Gastroesophageal sphincter (tissue), 4 donors: Measurements from ENCODE around the gene MTMR2. TPM values are rescaled to one million over a fixed set of nuclear protein-coding genes. Genes with fewer than 3 reads are reported as not detected.

Source experiments
- ATAC-seq: fragments of 150-250 bp; one replicate; pipeline ENCODE4 v1.9.1; 2016; ENCODE audit warnings: mild to moderate bottlenecking, moderate library complexity
- H3K27ac ChIP-seq, 4 donors: fragments of 200-600 bp; sonication (generic) in 3 of 4; 1 replicate in 3 of 4; 2 replicates in 1 of 4; pipeline ENCODE4 v1.5.1; 2016 to 2019
- H3K27me3 ChIP-seq: fragments of 200-600 bp; sonication (generic); one replicate; pipeline ENCODE4 v1.5.1; 2019
- H3K36me3 ChIP-seq, 2 donors: fragments of 200-600 bp; sonication (generic); one replicate each; pipeline ENCODE4 v1.5.1; 2019; ENCODE audit warnings: control low read depth in 1 of 2
- H3K4me1 ChIP-seq, 3 donors: fragments of 200-600 bp; sonication (generic); 1 replicate in 2 of 3; 2 replicates in 1 of 3; pipeline ENCODE4 v1.5.1; 2016 to 2019; ENCODE audit warnings: control low read depth in 2 of 3
- H3K4me3 ChIP-seq, 2 donors: fragments of 200-600 bp; sonication (generic); one replicate each; pipeline ENCODE4 v1.5.1; 2019; ENCODE audit warnings: mild to moderate bottlenecking in 1 of 2, moderate library complexity in 1 of 2
- H3K9me3 ChIP-seq, 3 donors: fragments of 200-600 bp; sonication (generic); one replicate each; pipeline ENCODE4 v1.5.1; 2017 to 2019; ENCODE audit warnings: control low read depth in 2 of 3
- CTCF ChIP-seq, 4 experiments: fragments of 200-600 bp in 2 of 4; fragments of 450-650 bp in 2 of 4; sonication (generic) in 1 of 4; IDR thresholded peaks; one replicate each; pipeline ENCODE4 v1.5.1; 2017 to 2019; ENCODE audit warnings: antibody characterized with exemption in 4 of 4, mild to moderate bottlenecking in 2 of 4, moderate library complexity in 2 of 4
- EP300 ChIP-seq: sonication (generic); formaldehyde crosslinking; IDR thresholded peaks from one replicate; pipeline ENCODE4 v1.6.1; 2017; ENCODE audit warnings: antibody characterized with exemption, mild to moderate bottlenecking
- POLR2A ChIP-seq, 2 donors: fragments of 450-650 bp; IDR thresholded peaks; one replicate each; pipeline ENCODE4 v1.6.1; 2017; ENCODE audit warnings: antibody characterized with exemption in 2 of 2, mild to moderate bottlenecking in 2 of 2, moderate library complexity in 1 of 2
- POLR2AphosphoS5 ChIP-seq: sonication (generic); formaldehyde crosslinking; IDR thresholded peaks from one replicate; pipeline ENCODE4 v1.6.1; 2017; ENCODE audit warnings: antibody characterized with exemption
- WGBS, 2 donors: methylation state at CpG; one replicate each; pipeline ENCODE4 v1.1.5; 2018; ENCODE audit warnings: low coverage in 1 of 2; 5-methylcytosine and 5-hydroxymethylcytosine counted together
- total RNA-seq, 4 donors: library from RNA; depleted of rRNA; stranded (reverse); fragments of >200 nt; gene quantifications; one replicate each; pipeline ENCODE4 v1.1.0, GENCODE V29; 2016

The MTMR2 gene
- total RNA-seq, 4 donors from 2014 or later, result 26.0 to 36.4 (median 34.7) TPM

- Histone ChIP-seq H3K36me3 (no peaks in the 10 kb centered on the region), H3K27ac (no peak overlapping the region), H3K4me1 (no peaks in the 10 kb centered on the region), H3K4me3 (no peak overlapping the region), H3K9me3 (no peaks in the 10 kb centered on the region), H3K27me3 (no peaks in the 10 kb centered on the region)
- no peak for TF ChIP-seq POLR2AphosphoS5
- TF ChIP-seq EP300, result no peak
- no peak for TF ChIP-seq POLR2A (IDR thresholded peaks at IDR 0.05)
- TF ChIP-seq CTCF (IDR thresholded peaks at IDR 0.05), result no peak
- no peak for ATAC-seq
Measured at GRCh38 chr11:95950905-95951304, 27.0 kb upstream of the MTMR2 start.

GRCh38 chr11:95948637-95949036, 24.7 kb upstream of the MTMR2 start:
- Histone ChIP-seq H3K4me1 (no peaks in the 10 kb centered on the region), H3K36me3 (no peaks in the 10 kb centered on the region), H3K27me3 (no peaks in the 10 kb centered on the region), H3K9me3 (peaks cover 0 to 7% (median 0%) of the 10 kb centered on the region in 3 donors), H3K27ac (no peak overlapping the region), H3K4me3 (no peak overlapping the region)
- WGBS, 2 donors, result 92 to 100% methylated on average over 1 to 2 of the region's 3 CpGs
- TF ChIP-seq POLR2A (IDR thresholded peaks at IDR 0.05) (no peak), EP300 (no peak), CTCF (IDR thresholded peaks at IDR 0.05) (no peak), POLR2AphosphoS5 (no peak)
- ATAC-seq, result no peak

- TF ChIP-seq EP300, result no peak
- TF ChIP-seq POLR2A (IDR thresholded peaks at IDR 0.05), result no peak
- no peak for TF ChIP-seq CTCF (IDR thresholded peaks at IDR 0.05)
- no peak for TF ChIP-seq POLR2AphosphoS5
- Histone ChIP-seq H3K9me3 (peaks cover 0 to 7% (median 0%) of the 10 kb centered on the region in 3 donors), H3K36me3 (no peaks in the 10 kb centered on the region), H3K27me3 (no peaks in the 10 kb centered on the region), H3K27ac (no peak overlapping the region), H3K4me3 (no peak overlapping the region), H3K4me1 (no peaks in the 10 kb centered on the region)
- ATAC-seq, result no peak
- 96 to 100% methylated on average over 1 to 3 of the region's 4 CpGs for WGBS, 2 donors
Measured at GRCh38 chr11:95944623-95945022, 20.7 kb upstream of the MTMR2 start.

GRCh38 chr11:95943546-95943945, 19.6 kb upstream of the MTMR2 start:
- peaks cover 0 to 7% (median 0%) of the 10 kb centered on the region in 3 donors for H3K9me3 ChIP-seq
- H3K4me1 ChIP-seq, result no peaks in the 10 kb centered on the region
- no peaks in the 10 kb centered on the region for H3K27me3 ChIP-seq
- H3K4me3 ChIP-seq, result no peak overlapping the region
- no peak for ATAC-seq
- WGBS, 2 donors, result 69 to 89% methylated on average over 1 of the region's 1 CpG
- no peak for TF ChIP-seq EP300
- TF ChIP-seq POLR2A (IDR thresholded peaks at IDR 0.05), result no peak
- no peak for TF ChIP-seq CTCF (IDR thresholded peaks at IDR 0.05)
- no peak for TF ChIP-seq POLR2AphosphoS5
- H3K36me3 ChIP-seq, result no peaks in the 10 kb centered on the region
- H3K27ac ChIP-seq, result no peak overlapping the region

- no peak for ATAC-seq
- WGBS, 2 donors, result 65 to 88% methylated on average over 5 to 6 of the region's 6 CpGs
- Histone ChIP-seq H3K36me3 (no peaks in the 10 kb centered on the region), H3K9me3 (no peaks in the 10 kb centered on the region), H3K27ac (no peak overlapping the region), H3K4me3 (no peak overlapping the region), H3K27me3 (no peaks in the 10 kb centered on the region), H3K4me1 (no peaks in the 10 kb centered on the region)
- TF ChIP-seq EP300 (no peak), POLR2A (IDR thresholded peaks at IDR 0.05) (no peak), CTCF (IDR thresholded peaks at IDR 0.05) (no peak), POLR2AphosphoS5 (no peak)
Measured at GRCh38 chr11:95939091-95939490, 15.2 kb upstream of the MTMR2 start.
